ENCODE data around the gene BANF2. TPM values are rescaled to one million over a fixed set of nuclear protein-coding genes. Genes with fewer than 3 reads are reported as not detected.

Gene BANF2
- total and polyA plus RNA-seq, 2 of the 8 experiments (the other 6 are each of a cell fraction or from before 2014, with no cell fraction given), result not detected

GRCh38 chr20:17726902-17727301 is 27.1 kb downstream of the BANF2 start:
- Histone ChIP-seq H3K18ac (ENCODE audit: extremely low read depth, low read length) (no peak overlapping the region), H3K23me2 (ENCODE audit: low read depth, low read length) (no peaks in the 10 kb centered on the region), H3K4me3 (ENCODE audit: extremely low read depth in 1 of 4, insufficient read depth in 2 of 4, low read depth in 3 of 4, low read length in 4 of 4) (no peak overlapping the region), H3K27ac (ENCODE audit: low read depth, low read length) (no peak overlapping the region), H2BK12ac (ENCODE audit: low read depth, low read length) (no peak overlapping the region), H3K9ac (replicated peaks in 1 of 4; ENCODE audit: extremely low read depth in 1 of 4, low read depth in 3 of 4, low read length in 3 of 4) (no peak overlapping the region), H4K5ac (ENCODE audit: insufficient read length, low read depth, low read length) (no peak overlapping the region), H3K36me3 (ENCODE audit: control insufficient read depth in 2 of 4, insufficient read depth in 4 of 4, low read length in 3 of 4) (no peaks in the 10 kb centered on the region), H4K8ac (ENCODE audit: extremely low read depth, insufficient read depth, low read length) (no peak overlapping the region), H3K79me2 (ENCODE audit: control insufficient read depth in 1 of 2, insufficient read depth in 2 of 2, low read length in 2 of 2) (no peaks in the 10 kb centered on the region), H3K4me1 (replicated peaks in 1 of 4; ENCODE audit: control insufficient read depth in 3 of 4, insufficient read depth in 4 of 4, low read length in 3 of 4) (peaks cover 0 to 5% (median 0%) of the 10 kb centered on the region in 4 experiments; a peak in 1 of 7 replicates), H3K14ac (ENCODE audit: insufficient read length) (no peak overlapping the region), H2BK20ac (ENCODE audit: low read length) (no peak overlapping the region), H2AFZ (ENCODE audit: low read length) (no peak overlapping the region), H3K27me3 (replicated peaks in 1 of 4; ENCODE audit: control insufficient read depth in 3 of 4, extremely low read depth in 1 of 4, insufficient read depth in 3 of 4, low read length in 3 of 4) (no peaks in the 10 kb centered on the region), H2BK120ac (replicated peaks; ENCODE audit: low read depth, low read length) (no peak overlapping the region), H3K56ac (replicated peaks; ENCODE audit: insufficient read length, low read depth, low read length) (no peak overlapping the region), H4K91ac (replicated peaks; ENCODE audit: insufficient read length, low read length) (no peak overlapping the region), H3K23ac (ENCODE audit: insufficient read length) (no peak overlapping the region), H4K20me1 (replicated peaks in 1 of 2; ENCODE audit: control insufficient read depth in 1 of 2, insufficient read depth in 2 of 2, low read length in 2 of 2) (no peaks in the 10 kb centered on the region), H2BK5ac (ENCODE audit: low read depth, low read length) (no peak overlapping the region), H3K79me1 (ENCODE audit: low read depth, low read length) (no peaks in the 10 kb centered on the region), H3K9me3 (ENCODE audit: insufficient read depth in 2 of 2, low read depth in 1 of 2, low read length in 1 of 2) (no peaks in the 10 kb centered on the region), H3K4me2 (ENCODE audit: insufficient read depth in 1 of 2, low read depth in 2 of 2, low read length in 2 of 2) (no peak overlapping the region), H2AK5ac (ENCODE audit: low read depth, low read length) (no peak overlapping the region), H3K4ac (replicated peaks; ENCODE audit: insufficient read length, low read depth, low read length) (no peak overlapping the region), H2BK15ac (ENCODE audit: low read length) (no peak overlapping the region)
- no peak for FAIRE-seq
- ChIA-PET POLR2A (ENCODE audit: partially characterized antibody) (interaction anchor here (0.5 kb wide), 1 partner anchor 144 kb away, joined by 3 read pairs; no protein-coding TSS in a partner anchor), CTCF (ENCODE audit: partially characterized antibody) (interaction anchor here (1.2 kb wide), 1 partner anchor 78 kb away, joined by 3 read pairs; no protein-coding TSS in a partner anchor)
- DNase-seq (ENCODE audit: low read depth in 1 of 2, low spot score in 2 of 2), result no peak
- 83% methylated on average over 4 of the region's 4 CpGs; no CpG with 5 or more reads in 1 of the 2 experiments for WGBS, 2 experiments (ENCODE audit: extremely low coverage in 1 of 2, insufficient coverage in 1 of 2, insufficient read length in 1 of 2, insufficient replicate concordance in 2 of 2, low coverage in 1 of 2, low lambda C conversion rate in 2 of 2, missing lambda C conversion rate in 1 of 2)
- TF ChIP-seq TAF7 (optimal IDR thresholded peaks at IDR 0.05; ENCODE audit: borderline replicate concordance, low read depth, low read length) (no peak), E2F6 (IDR thresholded peaks at IDR 0.05) (no peak), CEBPB (IDR thresholded peaks at IDR 0.05; ENCODE audit: low read depth, low read length) (no peak), USF2 (IDR thresholded peaks at IDR 0.05; ENCODE audit: low read length) (no peak), RXRA (IDR thresholded peaks at IDR 0.05; ENCODE audit: insufficient read depth, low read depth, low read length) (no peak), CBX8 (IDR thresholded peaks at IDR 0.05; ENCODE audit: borderline replicate concordance, low read depth, low read length) (no peak), SIN3A (conservative IDR thresholded peaks at IDR 0.05 in 1 of 2, IDR thresholded peaks at IDR 0.05 in 1 of 2; ENCODE audit: low read depth in 1 of 2, low read length in 2 of 2) (no peak), RFX5 (IDR thresholded peaks at IDR 0.05; ENCODE audit: borderline replicate concordance, low read depth, low read length) (no peak), KDM4A (IDR thresholded peaks at IDR 0.05; ENCODE audit: low read depth, low read length, severe bottlenecking) (no peak), ATF2 (IDR thresholded peaks at IDR 0.05; ENCODE audit: low read length) (no peak)
